ENCODE results near the gene ZBTB5. TPM values are rescaled to one million over a fixed set of nuclear protein-coding genes. Genes with fewer than 3 reads are reported as not detected.

ZBTB5 gene
- total and polyA plus RNA-seq, 9 of the 15 experiments (the other 6 are each of a cell fraction or from before 2014, with no cell fraction given): 2.3 to 43.2 (median 15.5) TPM

- no peak for TF ChIP-seq CHD7 (IDR thresholded peaks at IDR 0.05; ENCODE audit: low read depth, low read length)
- TF ChIP-seq, protein P1, sequence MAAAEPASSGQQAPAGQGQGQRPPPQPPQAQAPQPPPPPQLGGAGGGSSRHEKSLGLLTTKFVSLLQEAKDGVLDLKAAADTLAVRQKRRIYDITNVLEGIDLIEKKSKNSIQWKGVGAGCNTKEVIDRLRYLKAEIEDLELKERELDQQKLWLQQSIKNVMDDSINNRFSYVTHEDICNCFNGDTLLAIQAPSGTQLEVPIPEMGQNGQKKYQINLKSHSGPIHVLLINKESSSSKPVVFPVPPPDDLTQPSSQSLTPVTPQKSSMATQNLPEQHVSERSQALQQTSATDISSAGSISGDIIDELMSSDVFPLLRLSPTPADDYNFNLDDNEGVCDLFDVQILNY (CRISPR knock-in tag; IDR thresholded peaks at IDR 0.05): no peak
- TF ChIP-seq, protein P2, sequence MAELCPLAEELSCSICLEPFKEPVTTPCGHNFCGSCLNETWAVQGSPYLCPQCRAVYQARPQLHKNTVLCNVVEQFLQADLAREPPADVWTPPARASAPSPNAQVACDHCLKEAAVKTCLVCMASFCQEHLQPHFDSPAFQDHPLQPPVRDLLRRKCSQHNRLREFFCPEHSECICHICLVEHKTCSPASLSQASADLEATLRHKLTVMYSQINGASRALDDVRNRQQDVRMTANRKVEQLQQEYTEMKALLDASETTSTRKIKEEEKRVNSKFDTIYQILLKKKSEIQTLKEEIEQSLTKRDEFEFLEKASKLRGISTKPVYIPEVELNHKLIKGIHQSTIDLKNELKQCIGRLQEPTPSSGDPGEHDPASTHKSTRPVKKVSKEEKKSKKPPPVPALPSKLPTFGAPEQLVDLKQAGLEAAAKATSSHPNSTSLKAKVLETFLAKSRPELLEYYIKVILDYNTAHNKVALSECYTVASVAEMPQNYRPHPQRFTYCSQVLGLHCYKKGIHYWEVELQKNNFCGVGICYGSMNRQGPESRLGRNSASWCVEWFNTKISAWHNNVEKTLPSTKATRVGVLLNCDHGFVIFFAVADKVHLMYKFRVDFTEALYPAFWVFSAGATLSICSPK (IDR thresholded peaks at IDR 0.05; ENCODE audit: borderline replicate concordance): no peak
- TF ChIP-seq PTRF (tag; IDR thresholded peaks at IDR 0.05): no peak
- TF ChIP-seq POLR2G (IDR thresholded peaks at IDR 0.05; ENCODE audit: low read depth, low read length): peak; percentile 76
- no peak for TF ChIP-seq PYGO2 (tag; IDR thresholded peaks at IDR 0.05)
- no peak for TF ChIP-seq GMEB1 (CRISPR knock-in tag; IDR thresholded peaks at IDR 0.05)
- TF ChIP-seq TAF1 (IDR thresholded peaks at IDR 0.05; ENCODE audit: control insufficient read depth, extremely low read depth, insufficient read depth, low read length, severe bottlenecking): peak; percentile 81
Measured at GRCh38 chr9:37465249-37466036, at the start of gene ZBTB5 (continued).

Data from K562 (cell line).